ENCODE measurements around the gene PRKN. TPM values are rescaled to one million over a fixed set of nuclear protein-coding genes. Genes with fewer than 3 reads are reported as not detected.

PRKN gene
- total RNA-seq, 1 experiment from 2014 or later, result 0.46 TPM

- TF ChIP-seq POLR2AphosphoS5 (IDR thresholded peaks at IDR 0.05; ENCODE audit: low read depth, low read length) (no peak), TCF7L2 (IDR thresholded peaks at IDR 0.05; ENCODE audit: low read depth, low read length) (no peak), CTCF (IDR thresholded peaks at IDR 0.05) (no peak), REST (IDR thresholded peaks at IDR 0.05; ENCODE audit: insufficient read depth in 1 of 2, low read depth in 2 of 2, low read length in 1 of 2) (no peak), SIN3A (IDR thresholded peaks at IDR 0.05; ENCODE audit: borderline replicate concordance, insufficient read depth, low read depth, low read length) (no peak)
- CTCF ChIA-PET, result no interaction called here
- ATAC-seq, result no peak
Measured at GRCh38 chr6:161561908-161562307, 1165.7 kb downstream of the PRKN start.

GRCh38 chr6:161557333-161558107 is 1170.0 kb downstream of the PRKN start:
- DNase-seq (ENCODE audit: low read depth, low spot score), result no peak

More at GRCh38 chr6:161561908-161562307, 1165.7 kb downstream of the PRKN start:
- no TSS peak for BruUV-seq (replicated peaks)
- intact Hi-C loops (cut with micrococcal nuclease; ENCODE audit: unreplicated experiment), result no loop called here
- Histone ChIP-seq H3K4me1 (ENCODE audit: control insufficient read depth, insufficient read depth, low read length) (no peaks in the 10 kb centered on the region), H3K27me3 (ENCODE audit: control insufficient read depth, insufficient read depth, low read length) (0 out of 2 replicates have a peak, but pooled peaks cover 3% of the 10 kb centered on the region), H3K4me3 (ENCODE audit: low read depth in 2 of 2, low read length in 2 of 2) (no peak overlapping the region), H3K36me3 (ENCODE audit: control insufficient read depth, insufficient read depth, low read length) (no peaks in the 10 kb centered on the region), H3K9me3 (ENCODE audit: control insufficient read depth, insufficient read depth, low read depth, low read length) (no peaks in the 10 kb centered on the region), H3K27ac (ENCODE audit: low read length) (no peak overlapping the region)
- in situ Hi-C loops (cut with HindIII; ENCODE audit: low pct_unique_long_range_greater_than_20kb, low sequenced_read_pairs), result no loop called here
- DNase-seq (ENCODE audit: low read depth, low spot score), result no peak
- POLR2A ChIA-PET, result no interaction called here

More at GRCh38 chr6:161557333-161558107, 1170.0 kb downstream of the PRKN start:
- intact Hi-C loops (cut with micrococcal nuclease; ENCODE audit: unreplicated experiment) (no loop called here), in situ Hi-C loops (cut with HindIII; ENCODE audit: low pct_unique_long_range_greater_than_20kb, low sequenced_read_pairs) (no loop called here)
- Histone ChIP-seq H3K27me3 (ENCODE audit: control insufficient read depth, insufficient read depth, low read length) (0 out of 2 replicates have a peak, but pooled peaks cover 3% of the 10 kb centered on the region), H3K27ac (ENCODE audit: low read length) (no peak overlapping the region), H3K36me3 (ENCODE audit: control insufficient read depth, insufficient read depth, low read length) (no peaks in the 10 kb centered on the region), H3K4me3 (ENCODE audit: low read depth in 2 of 2, low read length in 2 of 2) (no peak overlapping the region), H3K4me1 (ENCODE audit: control insufficient read depth, insufficient read depth, low read length) (no peaks in the 10 kb centered on the region), H3K9me3 (ENCODE audit: control insufficient read depth, insufficient read depth, low read depth, low read length) (peaks cover 3% of the 10 kb centered on the region; the same call in 1 of the 2 replicates)
- TF ChIP-seq CTCF (IDR thresholded peaks at IDR 0.05), result peak; percentile 17; the same call in 1 of the 2 replicates
- TF ChIP-seq TCF7L2 (IDR thresholded peaks at IDR 0.05; ENCODE audit: low read depth, low read length), result no peak
- BruUV-seq (replicated peaks), result no TSS peak
- POLR2A ChIA-PET, result no interaction called here
- ATAC-seq, result no peak
- CTCF ChIA-PET, result interaction anchor here (0.6 kb wide), 1 partner anchor 99 kb away, joined by 5 read pairs; no protein-coding TSS in a partner anchor
